ENCODE measurements around the gene EFR3B. TPM values are rescaled to one million over a fixed set of nuclear protein-coding genes. Genes with fewer than 3 reads are reported as not detected.
"Not testable (repeated sequence)": the region's sequence is repeated elsewhere in the genome, so short reads cannot be mapped to it uniquely, and the experiment has no call there.

The EFR3B gene
- total RNA-seq, 1 donor from 2014 or later = 9.0 TPM

DNA sequence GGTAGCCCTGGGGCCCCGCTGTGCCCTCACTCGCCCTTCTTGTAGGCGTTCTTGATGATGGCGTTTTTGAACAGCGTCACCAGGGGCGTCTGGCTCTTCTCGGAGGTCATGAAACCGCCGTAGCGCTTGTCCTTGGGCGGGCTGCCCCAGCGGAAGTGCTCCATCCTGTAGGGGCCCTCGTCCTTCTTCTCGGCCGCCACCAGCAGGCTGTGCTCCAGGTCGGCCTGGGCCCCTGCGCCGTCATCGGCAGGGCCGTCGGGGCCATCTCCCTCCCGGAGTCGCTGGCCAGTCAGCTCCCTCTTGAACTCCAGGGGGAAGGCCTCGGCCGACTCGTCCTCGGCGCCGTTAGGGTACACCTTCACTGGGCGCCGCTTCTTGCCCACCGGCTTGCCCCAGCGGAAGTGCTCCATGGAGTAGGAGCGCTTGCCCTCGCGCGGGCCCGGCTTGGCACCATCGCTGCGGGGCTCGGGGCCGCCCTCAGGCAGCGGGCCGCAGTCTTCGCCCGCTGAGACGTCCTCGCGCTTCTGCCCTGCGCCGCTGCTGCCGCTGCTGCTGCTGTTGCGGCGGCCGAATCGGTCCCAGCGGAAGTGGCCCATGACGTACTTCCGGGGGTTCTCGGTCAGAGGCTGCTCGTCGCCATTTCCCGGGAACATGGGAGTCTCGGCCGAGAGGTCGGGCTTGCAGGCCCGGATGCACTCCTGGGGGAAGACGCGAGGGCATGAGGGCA, 119.3 kb downstream of the EFR3B start:
- Histone ChIP-seq H3K4me1 (no peaks in the 10 kb centered on the region), H3K27me3 (ENCODE audit: low read depth) (peaks cover 15% of the 10 kb centered on the region), H3K4me3 (peak overlapping the region; percentile 62), H3K9me3 (no peaks in the 10 kb centered on the region), H3K36me3 (no peaks in the 10 kb centered on the region), H3K27ac (peak overlapping the region; percentile 81)
- DNase-seq (peak; percentile 88), ATAC-seq (peak; percentile 74 to 79)
- TF ChIP-seq, protein P1, sequence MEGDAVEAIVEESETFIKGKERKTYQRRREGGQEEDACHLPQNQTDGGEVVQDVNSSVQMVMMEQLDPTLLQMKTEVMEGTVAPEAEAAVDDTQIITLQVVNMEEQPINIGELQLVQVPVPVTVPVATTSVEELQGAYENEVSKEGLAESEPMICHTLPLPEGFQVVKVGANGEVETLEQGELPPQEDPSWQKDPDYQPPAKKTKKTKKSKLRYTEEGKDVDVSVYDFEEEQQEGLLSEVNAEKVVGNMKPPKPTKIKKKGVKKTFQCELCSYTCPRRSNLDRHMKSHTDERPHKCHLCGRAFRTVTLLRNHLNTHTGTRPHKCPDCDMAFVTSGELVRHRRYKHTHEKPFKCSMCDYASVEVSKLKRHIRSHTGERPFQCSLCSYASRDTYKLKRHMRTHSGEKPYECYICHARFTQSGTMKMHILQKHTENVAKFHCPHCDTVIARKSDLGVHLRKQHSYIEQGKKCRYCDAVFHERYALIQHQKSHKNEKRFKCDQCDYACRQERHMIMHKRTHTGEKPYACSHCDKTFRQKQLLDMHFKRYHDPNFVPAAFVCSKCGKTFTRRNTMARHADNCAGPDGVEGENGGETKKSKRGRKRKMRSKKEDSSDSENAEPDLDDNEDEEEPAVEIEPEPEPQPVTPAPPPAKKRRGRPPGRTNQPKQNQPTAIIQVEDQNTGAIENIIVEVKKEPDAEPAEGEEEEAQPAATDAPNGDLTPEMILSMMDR (IDR thresholded peaks at IDR 0.05) = no peak
- intact Hi-C loops (cut with DNase I) = no loop called here

DNA sequence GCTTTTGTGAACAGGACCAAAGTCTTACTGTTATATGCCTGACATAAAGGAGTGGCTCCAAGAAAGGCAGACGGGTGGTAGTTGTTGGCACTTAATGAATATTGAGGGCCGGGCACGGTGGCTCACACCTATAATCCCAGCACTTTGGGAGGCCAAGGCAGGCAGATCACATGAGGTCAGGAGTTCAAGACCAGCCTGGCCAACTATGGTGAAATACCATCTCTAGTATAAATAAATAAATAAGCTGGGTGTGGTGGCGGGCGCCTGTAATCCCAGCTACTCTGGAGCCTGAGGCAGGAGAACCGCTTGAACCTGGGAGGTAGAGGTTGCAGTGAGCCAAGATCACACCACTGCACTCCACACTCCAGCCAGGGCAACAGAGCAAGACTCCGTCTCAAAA, 120.2 kb downstream of the EFR3B start:
- H3K4me1 ChIP-seq; DNase-seq; intact Hi-C loops (cut with DNase I); ATAC-seq; H3K9me3 ChIP-seq; H3K36me3 ChIP-seq; H3K27ac ChIP-seq; H3K4me3 ChIP-seq: not testable (repeated sequence)
- H3K27me3 ChIP-seq (ENCODE audit: low read depth) = peaks cover 21% of the 10 kb centered on the region

DNA sequence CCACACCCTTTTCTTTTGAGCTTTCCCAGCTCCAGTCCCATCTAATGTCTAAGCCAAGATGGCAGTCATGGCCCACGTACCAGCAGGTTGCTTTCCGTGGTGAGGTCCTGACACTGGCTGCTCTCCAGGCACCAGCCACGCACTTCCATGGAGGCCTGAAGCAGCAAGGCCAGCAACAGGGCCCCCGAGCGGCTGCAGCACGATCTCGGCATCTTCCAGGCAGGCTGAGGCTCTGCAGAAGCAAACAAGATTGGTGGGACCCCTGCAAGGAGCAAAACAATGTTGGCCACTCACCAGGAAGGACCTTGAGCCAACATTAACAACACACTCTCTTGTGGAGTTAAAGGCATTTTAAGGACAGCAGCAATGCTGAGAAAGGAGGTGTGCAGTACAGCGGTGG, 122.7 kb downstream of the EFR3B start:
- H3K4me1 ChIP-seq = peaks cover 16% of the 10 kb centered on the region
- no peak for ATAC-seq
- H3K9me3 ChIP-seq = no peaks in the 10 kb centered on the region
- intact Hi-C loops (cut with DNase I) = no loop called here
- H3K4me3 ChIP-seq = no peak overlapping the region
- no peaks in the 10 kb centered on the region for H3K36me3 ChIP-seq
- no peak for DNase-seq
- no peak overlapping the region for H3K27ac ChIP-seq
- peaks cover 46% of the 10 kb centered on the region for H3K27me3 ChIP-seq (ENCODE audit: low read depth)
- TF ChIP-seq, protein P1 (IDR thresholded peaks at IDR 0.05) = no peak

DNA sequence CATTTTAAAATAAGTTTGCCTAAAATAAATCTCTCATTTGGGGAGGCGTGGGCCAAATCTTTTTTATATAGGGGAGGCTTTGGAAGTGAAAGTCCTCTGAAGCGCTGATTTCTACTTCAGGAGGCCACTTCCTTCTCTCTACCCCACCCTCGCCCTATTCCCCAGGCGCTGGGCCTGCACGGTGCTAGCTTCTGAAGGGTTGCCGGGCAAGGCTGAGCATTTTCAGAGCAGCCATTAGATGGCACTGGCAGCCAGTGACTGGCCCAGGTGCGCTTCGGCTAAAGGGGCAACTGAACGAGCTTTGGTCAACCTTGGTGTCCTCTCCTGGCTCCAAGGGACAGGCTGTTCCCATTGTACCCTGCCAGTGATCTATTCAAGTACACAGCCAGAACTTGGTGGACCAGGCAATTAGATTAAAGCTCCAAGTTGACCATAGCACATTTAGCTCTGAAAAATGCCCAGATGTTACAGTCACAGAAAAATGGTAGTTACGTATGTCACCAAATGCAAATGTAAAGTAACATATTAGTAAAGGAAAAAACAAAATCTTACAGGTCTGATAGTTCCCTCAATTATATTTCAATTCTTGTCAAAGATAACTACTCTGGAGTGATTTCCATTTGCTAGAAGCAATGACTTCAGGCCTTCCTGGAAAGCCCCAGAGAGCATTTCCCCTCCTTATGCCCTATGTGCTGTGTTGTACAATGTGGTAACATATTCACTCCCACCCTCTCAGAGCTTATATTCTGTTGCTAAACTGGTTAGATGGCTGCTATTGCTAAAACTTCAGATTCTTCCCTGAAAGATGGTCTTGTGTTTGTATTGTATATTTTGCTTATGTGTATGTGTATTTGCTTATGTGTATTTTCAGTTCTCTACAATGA, 124.4 kb downstream of the EFR3B start:
- peaks cover 57% of the 10 kb centered on the region for H3K27me3 ChIP-seq (ENCODE audit: low read depth)
- H3K4me3 ChIP-seq = no peak overlapping the region
- ATAC-seq (peak in 1 of 2 donors; percentile 13), DNase-seq (no peak)
- no peaks in the 10 kb centered on the region for H3K36me3 ChIP-seq
- TF ChIP-seq, protein P1 (IDR thresholded peaks at IDR 0.05) = no peak
- no peaks in the 10 kb centered on the region for H3K9me3 ChIP-seq
- H3K4me1 ChIP-seq = peaks cover 16% of the 10 kb centered on the region
- no peak overlapping the region for H3K27ac ChIP-seq
- intact Hi-C loops (cut with DNase I) = no loop called here

DNA sequence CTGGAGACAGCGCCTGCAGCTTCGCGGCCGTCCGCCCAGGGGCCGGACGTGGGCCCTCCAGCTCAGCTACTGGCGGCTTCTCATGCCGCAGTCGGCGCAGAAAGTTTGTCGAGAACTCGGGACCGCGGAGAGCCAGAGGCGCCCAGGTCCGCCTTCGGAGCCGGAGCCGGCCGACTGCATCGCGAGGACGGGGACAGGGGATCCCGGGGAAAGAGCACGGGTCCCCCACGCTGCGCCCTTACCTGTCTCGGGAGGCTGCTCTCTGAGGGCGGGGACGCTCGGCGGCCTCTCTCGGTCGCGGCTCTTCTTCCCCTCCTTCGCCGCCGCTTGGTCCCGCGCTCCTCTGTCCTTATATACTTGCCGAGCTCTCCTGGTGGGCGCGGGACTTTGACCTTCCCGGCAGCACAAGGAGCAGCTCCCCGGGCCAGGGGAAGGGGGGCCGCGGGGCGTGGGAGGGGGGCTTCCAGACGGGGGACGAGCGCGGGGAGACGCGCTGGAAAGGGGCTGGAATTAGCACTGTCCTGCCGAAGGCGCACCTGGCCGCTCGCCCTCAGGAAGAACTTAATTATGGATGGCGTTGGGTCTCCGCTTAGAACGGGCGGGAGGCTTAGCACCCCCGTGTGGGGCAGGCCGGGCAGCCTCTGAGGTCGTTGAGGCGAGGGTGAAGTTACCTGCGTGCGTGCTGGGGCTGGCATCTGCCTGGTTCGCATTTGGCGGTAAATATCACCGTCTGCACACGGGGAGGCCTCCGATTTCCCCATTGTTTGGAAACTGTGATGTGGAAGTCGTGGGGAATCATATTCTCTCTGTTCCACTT, 126.6 kb downstream of the EFR3B start, which contains the start of gene POMC:
Gene POMC, minus strand, starts transcription at position 325 of the 817 bp plus-strand sequence. CDS start 3,808 bp downstream, outside the sequence.
- ATAC-seq = peak; percentile 69 to 82
- peak; percentile 55 for DNase-seq
- TF ChIP-seq, protein P1 (IDR thresholded peaks at IDR 0.05) = no peak
- Histone ChIP-seq H3K4me1 (peaks cover 16% of the 10 kb centered on the region), H3K27me3 (ENCODE audit: low read depth) (peaks cover 62% of the 10 kb centered on the region), H3K4me3 (peak within 1 kb of the TSS; percentile 53), H3K9me3 (no peaks in the 10 kb centered on the region), H3K36me3 (no peaks in the 10 kb centered on the region), H3K27ac (no peak within 1 kb of the TSS)
- intact Hi-C loops (cut with DNase I) = no loop called here
